ENCODE data around the gene KREMEN1. TPM values are rescaled to one million over a fixed set of nuclear protein-coding genes. Genes with fewer than 3 reads are reported as not detected.

KREMEN1 gene
- total and polyA plus RNA-seq, 2 of the 4 experiments (the other 2 are of a cell fraction) = 2.9 to 4.6 TPM

GRCh38 chr22:29030016-29030617 lies 42.7 kb upstream of the KREMEN1 start:
- peak overlapping the region; percentile 45 to 74; a peak in 2 of 4 replicates for H4K8ac ChIP-seq (ENCODE audit: low read depth in 2 of 2, low read length in 2 of 2)
- H3K4me2 ChIP-seq (ENCODE audit: low read depth, low read length) = peak overlapping the region; percentile 66
- H3K9me1 ChIP-seq (ENCODE audit: insufficient read depth, low read length) = peaks cover 16% of the 10 kb centered on the region
- 0 out of 2 replicates have a peak overlapping the region, but pooled peaks have one; percentile 2 for H4K5ac ChIP-seq (ENCODE audit: low read depth, low read length)
- peak overlapping the region; percentile 76 for H2AK9ac ChIP-seq (replicated peaks; ENCODE audit: low read depth, low read length, poor library complexity)
- H2BK5ac ChIP-seq (ENCODE audit: low read depth, low read length, poor library complexity, severe bottlenecking) = peak overlapping the region; percentile 59
- 0 out of 3 replicates have a peak overlapping the region, but pooled peaks have one; percentile 11 for H2BK15ac ChIP-seq (ENCODE audit: low read depth, low read length)
- H3K79me1 ChIP-seq (ENCODE audit: low read depth in 1 of 2, low read length in 2 of 2) = peaks cover 17 to 27% of the 10 kb centered on the region in 2 experiments; a peak in 3 of 4 replicates
- peak overlapping the region; percentile 48 for H3K23ac ChIP-seq (ENCODE audit: low read depth, low read length)
- peak overlapping the region; percentile 28; the same call in 1 of the 2 replicates for H3K56ac ChIP-seq (ENCODE audit: extremely low read depth, insufficient read depth, low read length)
- peak overlapping the region; percentile 90 for H2AFZ ChIP-seq (replicated peaks; ENCODE audit: low read length, poor library complexity)
- 0 out of 2 replicates have a peak overlapping the region, but pooled peaks have one; percentile 10 for H3K9ac ChIP-seq (ENCODE audit: low read depth, low read length)
- peak overlapping the region; percentile 35 for H2BK20ac ChIP-seq (ENCODE audit: low read depth, low read length)
- H2AK5ac ChIP-seq (ENCODE audit: low read depth, low read length) = peak overlapping the region; percentile 66; the same call in 1 of the 2 replicates
- no peaks in the 10 kb centered on the region for H3K27me3 ChIP-seq (ENCODE audit: control insufficient read depth, insufficient read depth, low read length)
- no peaks in the 10 kb centered on the region for H3K9me3 ChIP-seq (ENCODE audit: control insufficient read depth, insufficient read depth, low read length)
- H3K4ac ChIP-seq (ENCODE audit: low read depth, low read length) = peak overlapping the region; percentile 90
- no peak for DNase-seq
- peak overlapping the region; percentile 13; the same call in 1 of the 2 replicates for H3K4me3 ChIP-seq (ENCODE audit: insufficient read depth, low read depth, low read length)
- H4K20me1 ChIP-seq (ENCODE audit: insufficient read depth, low read length) = no peaks in the 10 kb centered on the region
- WGBS, 2 experiments (ENCODE audit: extremely low coverage in 2 of 2, insufficient read length in 1 of 2) = 11% methylated on average over 5 of the region's 20 CpGs; no CpG with 5 or more reads in 1 of the 2 experiments
- 0 out of 2 replicates have a peak overlapping the region, but pooled peaks have one; percentile 44 for H3K14ac ChIP-seq (replicated peaks; ENCODE audit: low read depth, low read length)
- intact Hi-C loops (cut with micrococcal nuclease) = loop anchor here (5.0 kb wide), 1 partner anchor 128 kb away; no protein-coding TSS in a partner anchor
- ATAC-seq (ENCODE audit: low read depth) = no peak
- dilution Hi-C loops (cut with HindIII; ENCODE audit: low sequenced_read_pairs, unreplicated experiment) = no loop called here
- H3K27ac ChIP-seq (ENCODE audit: insufficient read depth, low read length) = peak overlapping the region; percentile 87
- H3K4me1 ChIP-seq (ENCODE audit: control insufficient read depth, insufficient read depth, low read length) = peaks cover 18% of the 10 kb centered on the region
- TF ChIP-seq RFX5 (IDR thresholded peaks at IDR 0.05; ENCODE audit: low read depth, low read length) (no peak), MAZ (IDR thresholded peaks at IDR 0.05; ENCODE audit: borderline replicate concordance, low read depth, low read length) (no peak), MXI1 (IDR thresholded peaks at IDR 0.05; ENCODE audit: borderline replicate concordance, low read depth, low read length) (no peak), POLR2A (IDR thresholded peaks at IDR 0.05; ENCODE audit: low read depth, low read length) (no peak), NFE2L2 (IDR thresholded peaks at IDR 0.05; ENCODE audit: low read depth, low read length) (no peak), BHLHE40 (IDR thresholded peaks at IDR 0.05; ENCODE audit: low read depth, low read length) (no peak), CHD1 (IDR thresholded peaks at IDR 0.05; ENCODE audit: low read depth, low read length) (no peak), USF2 (IDR thresholded peaks at IDR 0.05; ENCODE audit: low read depth, low read length) (no peak)
- H2BK120ac ChIP-seq (ENCODE audit: low read depth, low read length) = peak overlapping the region; percentile 91
- CTCF ChIA-PET = no interaction called here
- in situ Hi-C loops (cut with MboI; ENCODE audit: low sequenced_read_pairs) = loop anchor here (10.0 kb wide), 1 partner anchor 425 kb away; no protein-coding TSS in a partner anchor
- BruUV-seq (replicated peaks) = no TSS peak
- H3K36me3 ChIP-seq (ENCODE audit: control insufficient read depth, insufficient read depth, low read length) = no peaks in the 10 kb centered on the region
- H3K18ac ChIP-seq (ENCODE audit: low read depth, low read length) = peak overlapping the region; percentile 3
- POLR2A ChIA-PET (ENCODE audit: unreplicated experiment) = no interaction called here
- peak overlapping the region; percentile 28; the same call in 1 of the 2 replicates for H4K91ac ChIP-seq (ENCODE audit: insufficient read depth, low read depth, low read length)
